Breast epithelium (tissue), 4 donors: ENCODE measurements around the gene ZIC4. TPM values are rescaled to one million over a fixed set of nuclear protein-coding genes. Genes with fewer than 3 reads are reported as not detected.

Experiments used
- DNase-seq, 2 donors: peaks; one replicate each; pipeline ENCODE4 v3.0.0-alpha.2; 2019; ENCODE audit warnings: low spot score in 2 of 2
- H3K27ac ChIP-seq, 2 donors: fragments of 200-600 bp; sonication (generic) in 1 of 2; one replicate each; pipeline ENCODE4 v1.5.1; 2016 to 2019; ENCODE audit warnings: mild to moderate bottlenecking in 1 of 2
- H3K27me3 ChIP-seq, 2 donors: fragments of 200-600 bp; sonication (generic) in 1 of 2; one replicate each; pipeline versions ENCODE4 v1.5.1 to v1.6.0; 2017 to 2019; ENCODE audit warnings: control low read depth in 1 of 2, mild to moderate bottlenecking in 1 of 2
- H3K36me3 ChIP-seq: fragments of 200-600 bp; one replicate; pipeline ENCODE4 v1.5.1; 2019
- H3K4me1 ChIP-seq, 2 donors: fragments of 200-600 bp; sonication (generic); one replicate each; pipeline ENCODE4 v1.5.1; 2016 to 2019; ENCODE audit warnings: control low read depth in 1 of 2
- H3K4me3 ChIP-seq, 3 donors: fragments of 200-600 bp; sonication (generic); 1 replicate in 2 of 3; 2 replicates in 1 of 3; pipeline ENCODE4 v1.5.1; 2016 to 2019; ENCODE audit warnings: mild to moderate bottlenecking in 3 of 3, moderate library complexity in 2 of 3
- H3K9me3 ChIP-seq, 2 donors: fragments of 200-600 bp; sonication (generic) in 1 of 2; one replicate each; pipeline ENCODE4 v1.5.1; 2016 to 2019; ENCODE audit warnings: control low read depth in 1 of 2
- POLR2A ChIP-seq: fragments of 450-650 bp; IDR thresholded peaks from one replicate; pipeline ENCODE4 v1.6.1; 2016; ENCODE audit warnings: antibody characterized with exemption, mild to moderate bottlenecking, moderate library complexity
- POLR2AphosphoS5 ChIP-seq, 3 donors: sonication (generic); formaldehyde crosslinking; IDR thresholded peaks; one replicate each; pipeline ENCODE4 v1.6.1; 2017; ENCODE audit warnings: antibody characterized with exemption in 3 of 3
- intact Hi-C: fragments of 100-400 bp; cut with DNase I; formaldehyde crosslinking; loops from one replicate; pipeline ENCODE4 v1.15.1; 2023; ENCODE audit warnings: low total_unique reads
- total RNA-seq, 3 donors: library from RNA; depleted of rRNA; stranded (reverse); fragments of >200 nt; gene quantifications; one replicate each; pipeline ENCODE4 v1.1.0, GENCODE V29; 2016
- TF ChIP-seq, protein P1 (sequence below), 3 donors: fragments of 450-650 bp; IDR thresholded peaks; one replicate each; pipeline ENCODE4 v1.5.1; 2016 to 2017; ENCODE audit warnings: antibody characterized with exemption in 3 of 3, mild to moderate bottlenecking in 3 of 3, moderate library complexity in 3 of 3

The ZIC4 gene
- total RNA-seq, 3 donors from 2014 or later, result under 0.01 to 0.15 TPM; not detected in 1

DNA sequence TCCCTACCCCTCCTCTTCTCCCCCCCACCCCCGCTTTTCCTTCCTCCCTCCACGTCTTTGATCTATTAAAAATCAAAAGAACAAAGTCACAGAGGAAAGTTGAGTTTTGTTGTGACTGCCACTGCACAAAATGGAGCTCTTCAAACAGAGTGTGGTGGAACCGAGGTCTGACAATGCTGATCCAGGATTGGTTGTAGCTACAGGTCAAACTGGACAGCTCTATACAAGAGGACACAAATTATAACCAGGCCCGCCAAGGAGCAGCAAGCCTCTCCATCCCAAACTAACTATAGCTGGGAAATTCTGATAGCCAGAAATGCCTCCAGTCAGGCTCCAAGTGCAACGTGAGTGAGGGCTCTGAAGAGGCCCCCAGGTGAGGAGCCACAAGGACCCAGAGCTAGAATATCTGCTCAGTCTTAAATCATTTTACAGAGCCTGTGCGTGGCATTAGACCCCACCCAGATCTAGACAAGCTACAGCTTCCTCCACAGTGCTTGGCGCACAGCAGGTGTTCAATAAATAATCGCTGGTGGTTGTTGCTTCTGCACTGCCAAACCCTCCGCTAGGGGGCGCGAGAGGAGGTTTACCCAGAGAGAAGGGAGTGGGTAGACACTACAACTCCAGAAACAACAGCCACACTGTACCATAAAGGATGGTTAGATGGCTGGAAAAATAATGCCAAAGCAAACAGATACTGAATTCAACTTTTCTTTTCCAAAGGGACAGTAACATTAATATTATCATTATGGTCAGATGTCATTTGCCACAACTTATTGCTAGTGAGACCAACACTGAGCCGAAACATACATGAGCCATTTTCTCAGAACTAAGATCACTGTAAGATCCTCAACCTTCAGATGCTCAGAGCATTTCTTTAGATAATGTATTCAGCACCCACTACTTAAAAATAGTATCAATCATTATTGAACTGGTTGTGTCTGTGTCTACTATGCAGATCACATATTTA, 44.6 kb downstream of the ZIC4 start:
- DNase-seq, result no peak
- intact Hi-C loops, result no loop called here
- Histone ChIP-seq H3K27ac (no peak overlapping the region), H3K4me1 (no peaks in the 10 kb centered on the region), H3K27me3 (peaks cover 0 to 81% of the 10 kb centered on the region in 2 donors), H3K9me3 (no peaks in the 10 kb centered on the region), H3K36me3 (no peaks in the 10 kb centered on the region), H3K4me3 (no peak overlapping the region)
- TF ChIP-seq POLR2AphosphoS5 (IDR thresholded peaks at IDR 0.05) (no peak), POLR2A (no peak)
- TF ChIP-seq, protein P1, sequence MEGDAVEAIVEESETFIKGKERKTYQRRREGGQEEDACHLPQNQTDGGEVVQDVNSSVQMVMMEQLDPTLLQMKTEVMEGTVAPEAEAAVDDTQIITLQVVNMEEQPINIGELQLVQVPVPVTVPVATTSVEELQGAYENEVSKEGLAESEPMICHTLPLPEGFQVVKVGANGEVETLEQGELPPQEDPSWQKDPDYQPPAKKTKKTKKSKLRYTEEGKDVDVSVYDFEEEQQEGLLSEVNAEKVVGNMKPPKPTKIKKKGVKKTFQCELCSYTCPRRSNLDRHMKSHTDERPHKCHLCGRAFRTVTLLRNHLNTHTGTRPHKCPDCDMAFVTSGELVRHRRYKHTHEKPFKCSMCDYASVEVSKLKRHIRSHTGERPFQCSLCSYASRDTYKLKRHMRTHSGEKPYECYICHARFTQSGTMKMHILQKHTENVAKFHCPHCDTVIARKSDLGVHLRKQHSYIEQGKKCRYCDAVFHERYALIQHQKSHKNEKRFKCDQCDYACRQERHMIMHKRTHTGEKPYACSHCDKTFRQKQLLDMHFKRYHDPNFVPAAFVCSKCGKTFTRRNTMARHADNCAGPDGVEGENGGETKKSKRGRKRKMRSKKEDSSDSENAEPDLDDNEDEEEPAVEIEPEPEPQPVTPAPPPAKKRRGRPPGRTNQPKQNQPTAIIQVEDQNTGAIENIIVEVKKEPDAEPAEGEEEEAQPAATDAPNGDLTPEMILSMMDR (IDR thresholded peaks at IDR 0.05), result no peak

DNA sequence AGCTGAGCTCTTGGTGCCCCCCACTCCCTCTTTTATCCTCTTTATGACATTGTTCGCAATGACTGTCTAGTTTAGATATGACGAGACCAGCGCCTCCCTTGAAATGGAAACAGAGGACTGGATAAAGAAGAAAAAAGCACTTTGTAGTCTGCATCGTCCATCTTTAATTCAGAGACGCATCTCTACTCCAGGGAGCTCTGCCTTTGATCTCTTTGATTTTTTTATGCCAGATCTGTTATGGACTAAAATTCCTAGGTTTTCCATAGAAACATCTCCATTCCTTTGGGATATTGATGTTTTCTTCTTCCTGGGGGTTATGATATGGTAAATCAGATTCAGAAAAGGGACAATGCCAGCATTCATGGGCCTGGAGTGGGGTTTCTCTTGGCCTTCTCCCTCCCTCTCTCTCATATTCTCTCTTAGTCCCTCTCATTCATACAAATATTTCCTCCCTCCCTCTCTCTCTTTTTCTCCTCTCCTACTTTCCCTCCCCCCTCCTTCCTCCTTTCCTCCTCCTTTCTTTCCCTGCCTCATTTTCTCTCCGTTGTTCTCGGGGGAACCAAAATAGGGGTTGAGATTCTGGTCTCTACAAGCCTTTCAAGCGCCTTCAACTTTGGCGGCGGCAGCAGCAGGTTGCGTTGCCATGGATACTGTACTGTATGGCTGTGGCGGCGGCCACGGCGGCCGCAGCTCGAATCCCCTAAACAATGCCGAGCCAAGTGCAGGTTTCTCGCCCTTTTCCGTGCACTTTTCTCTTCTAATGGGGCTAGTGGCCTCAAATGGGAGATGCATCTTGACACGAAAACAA, 45.5 kb downstream of the ZIC4 start:
- DNase-seq, result no peak
- intact Hi-C loops, result no loop called here
- TF ChIP-seq POLR2A (no peak), POLR2AphosphoS5 (IDR thresholded peaks at IDR 0.05) (no peak)
- Histone ChIP-seq H3K4me1 (no peaks in the 10 kb centered on the region), H3K27ac (no peak overlapping the region), H3K4me3 (no peak overlapping the region), H3K36me3 (no peaks in the 10 kb centered on the region), H3K27me3 (peaks cover 3 to 81% of the 10 kb centered on the region in 2 donors), H3K9me3 (no peaks in the 10 kb centered on the region)

DNA sequence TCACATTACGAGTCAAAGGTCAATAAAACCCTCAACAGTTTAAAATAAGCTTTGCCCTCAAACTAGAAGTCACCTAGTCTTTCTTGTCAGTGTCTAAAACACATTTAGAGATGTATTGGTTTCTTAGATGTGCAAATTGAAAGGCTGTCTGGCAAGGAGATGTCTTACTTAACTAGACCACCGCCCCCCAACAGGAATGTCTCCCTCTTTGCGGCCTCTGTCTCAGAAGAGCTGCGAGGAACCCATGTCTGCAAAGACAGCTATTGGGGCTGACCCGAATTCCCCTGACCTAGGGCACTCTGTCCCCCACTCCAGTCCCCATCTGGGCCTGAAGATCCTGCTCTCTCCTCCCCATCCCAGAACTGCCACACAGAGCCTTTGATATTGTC, 46.3 kb downstream of the ZIC4 start:
- no peak for TF ChIP-seq POLR2A
- TF ChIP-seq, protein P1 (IDR thresholded peaks at IDR 0.05), result no peak
- TF ChIP-seq POLR2AphosphoS5 (IDR thresholded peaks at IDR 0.05), result no peak
- H3K27ac ChIP-seq, result no peak overlapping the region
- intact Hi-C loops, result no loop called here
- H3K36me3 ChIP-seq, result no peaks in the 10 kb centered on the region
- H3K4me3 ChIP-seq, result no peak overlapping the region
- peaks cover 3 to 82% of the 10 kb centered on the region in 2 donors for H3K27me3 ChIP-seq
- H3K4me1 ChIP-seq, result no peaks in the 10 kb centered on the region
- H3K9me3 ChIP-seq, result no peaks in the 10 kb centered on the region
- no peak for DNase-seq

DNA sequence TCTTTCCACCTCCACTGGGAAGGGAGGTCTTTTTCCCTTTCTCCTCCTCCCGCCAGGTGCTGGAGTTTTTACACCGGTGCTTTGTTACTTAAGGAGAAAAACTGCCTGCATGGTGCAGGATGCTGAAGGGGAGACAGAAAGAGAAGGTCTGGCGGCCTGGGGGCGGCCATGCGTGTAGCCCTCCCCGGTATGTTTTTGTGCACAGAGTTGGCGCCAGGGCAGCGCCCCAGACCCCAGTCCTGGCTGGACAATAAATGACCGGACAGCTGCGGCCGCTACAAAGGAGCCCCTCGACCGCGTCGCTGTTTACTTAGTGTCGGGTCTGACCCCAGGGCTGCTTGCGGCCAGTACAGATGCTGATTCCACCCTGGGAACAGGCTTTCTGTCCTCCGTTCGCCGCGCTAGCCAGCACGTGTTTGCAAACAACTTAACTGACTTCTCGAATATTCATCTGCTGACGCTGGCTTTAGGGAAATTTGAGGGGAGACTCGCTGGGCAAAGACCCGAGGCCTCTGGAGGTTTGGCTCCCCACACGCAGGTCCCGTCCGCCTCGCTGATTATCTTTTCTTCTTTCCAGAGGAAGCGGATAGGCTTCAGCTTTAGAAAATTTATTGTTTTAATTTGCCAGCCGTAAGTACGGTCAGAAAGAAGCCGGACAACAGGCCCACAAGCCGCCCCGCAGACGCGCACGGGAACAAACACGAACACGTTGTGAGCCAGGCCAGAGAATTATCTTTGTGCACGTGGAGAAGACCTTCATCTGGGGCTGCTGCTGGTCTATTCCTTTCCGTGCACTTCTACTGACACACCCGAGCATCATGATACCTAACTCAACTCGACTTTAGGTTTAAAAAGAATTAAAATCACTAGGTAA, 46.9 kb downstream of the ZIC4 start:
- H3K4me3 ChIP-seq, result no peak overlapping the region
- H3K36me3 ChIP-seq, result no peaks in the 10 kb centered on the region
- no peaks in the 10 kb centered on the region for H3K9me3 ChIP-seq
- intact Hi-C loops, result no loop called here
- no peaks in the 10 kb centered on the region for H3K4me1 ChIP-seq
- no peak for TF ChIP-seq POLR2AphosphoS5 (IDR thresholded peaks at IDR 0.05)
- no peak for TF ChIP-seq POLR2A
- TF ChIP-seq, protein P1 (IDR thresholded peaks at IDR 0.05), result no peak
- no peak for DNase-seq
- H3K27me3 ChIP-seq, result peaks cover 3 to 82% of the 10 kb centered on the region in 2 donors
- no peak overlapping the region for H3K27ac ChIP-seq
